GM19395 (cell line): ENCODE data around the gene IGSF21.

ENCODE experiments used
- ATAC-seq: cut with Tn5 transposase; IDR thresholded peaks from one replicate; pipeline ENCODE4 v1.9.1; 2021; ENCODE audit warnings: mild to moderate bottlenecking, moderate library complexity; ENCODE audit not compliant: unreplicated experiment

The IGSF21 gene

DNA sequence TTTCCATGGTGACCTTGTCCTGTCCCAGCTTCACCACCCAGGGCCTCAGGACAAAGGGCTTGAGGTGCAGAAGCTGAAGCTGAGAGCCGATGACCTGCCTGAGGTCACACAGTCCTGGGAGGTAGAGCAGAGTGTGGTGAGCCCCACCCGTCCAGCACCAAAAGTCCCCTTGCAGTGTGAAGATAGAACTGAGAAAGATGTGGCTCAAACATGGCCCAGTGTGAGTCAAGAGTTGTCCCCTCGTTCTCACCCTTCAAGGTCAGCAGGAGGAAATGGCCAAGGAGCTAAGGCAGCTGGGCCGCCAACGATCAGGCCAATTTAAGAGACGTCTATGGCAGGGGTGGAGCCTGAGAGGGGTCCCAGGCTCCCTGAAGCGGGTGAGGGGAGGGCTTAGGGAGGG, 215.7 kb downstream of the IGSF21 start:
- ATAC-seq, result no peak

DNA sequence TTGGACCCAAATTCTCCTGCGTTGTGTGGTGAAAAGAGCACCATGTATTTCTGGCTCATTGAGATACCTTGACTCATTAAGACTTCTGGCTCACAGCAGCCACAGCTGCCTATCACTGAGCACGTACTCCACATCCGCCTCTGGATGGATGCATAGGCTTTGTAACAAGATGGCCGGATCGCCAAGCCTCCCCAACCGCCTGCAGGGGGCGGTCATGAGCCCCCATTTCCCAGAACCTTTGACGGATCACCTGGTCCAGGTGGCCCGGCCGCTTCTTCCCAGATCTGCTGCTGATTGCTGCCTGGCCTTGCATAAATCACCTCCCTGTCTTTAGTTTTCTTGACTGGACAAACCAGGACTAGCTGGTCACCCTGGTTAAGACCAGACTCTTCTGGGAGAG, 216.6 kb downstream of the IGSF21 start:
- no peak for ATAC-seq

DNA sequence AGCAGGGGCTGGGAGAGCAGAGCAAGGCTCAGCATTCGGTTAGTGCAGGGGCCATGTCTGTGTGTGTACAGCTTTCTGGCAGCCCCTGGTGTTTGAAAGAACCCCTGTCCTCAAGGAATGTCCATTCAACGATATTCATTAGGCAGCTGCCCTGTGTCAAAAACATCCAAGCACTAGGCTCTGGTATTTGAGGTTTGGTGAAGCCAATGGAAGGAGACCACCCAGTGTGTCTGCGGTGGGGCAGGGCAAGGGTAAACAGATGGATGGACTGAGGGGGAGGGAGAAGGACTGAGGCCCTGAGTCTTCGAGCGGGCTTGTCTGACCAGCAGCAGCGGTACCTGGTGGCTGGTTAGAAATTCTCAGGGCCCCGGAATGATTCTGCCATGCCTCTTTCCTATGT, 217.5 kb downstream of the IGSF21 start:
- no peak for ATAC-seq

DNA sequence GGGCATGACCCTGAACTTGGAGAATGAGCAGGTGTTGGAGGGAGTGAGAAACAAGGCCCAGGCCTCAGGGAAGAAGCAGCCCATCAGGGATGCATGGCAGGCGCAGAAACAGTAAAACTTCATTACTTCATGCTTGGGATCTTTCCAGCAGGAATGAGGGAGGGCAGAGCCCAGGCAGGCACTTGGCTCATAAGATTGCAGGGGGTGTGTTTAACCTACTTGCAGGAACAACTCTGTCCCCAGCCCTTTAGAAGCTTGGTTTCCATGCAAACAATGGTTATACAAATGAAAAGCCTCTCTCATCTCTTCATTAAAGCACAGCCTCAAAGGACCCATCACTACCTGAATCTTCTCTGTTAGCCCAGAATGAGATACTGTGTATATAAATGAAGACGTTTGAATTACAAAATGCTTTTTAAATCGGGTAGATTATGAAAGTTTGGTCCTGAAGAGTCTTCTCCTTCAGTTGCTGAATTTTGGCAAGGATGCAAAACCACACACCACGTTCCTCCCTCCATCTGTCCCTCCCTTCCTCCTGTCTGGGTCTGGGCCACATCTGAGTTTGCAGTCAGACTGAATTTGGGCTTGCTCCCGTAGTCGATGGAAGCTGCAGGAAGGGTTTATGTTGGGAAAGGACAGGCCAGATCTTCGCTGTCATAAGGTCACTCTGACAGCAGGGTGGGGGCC, 218.8 kb downstream of the IGSF21 start:
- no peak for ATAC-seq

DNA sequence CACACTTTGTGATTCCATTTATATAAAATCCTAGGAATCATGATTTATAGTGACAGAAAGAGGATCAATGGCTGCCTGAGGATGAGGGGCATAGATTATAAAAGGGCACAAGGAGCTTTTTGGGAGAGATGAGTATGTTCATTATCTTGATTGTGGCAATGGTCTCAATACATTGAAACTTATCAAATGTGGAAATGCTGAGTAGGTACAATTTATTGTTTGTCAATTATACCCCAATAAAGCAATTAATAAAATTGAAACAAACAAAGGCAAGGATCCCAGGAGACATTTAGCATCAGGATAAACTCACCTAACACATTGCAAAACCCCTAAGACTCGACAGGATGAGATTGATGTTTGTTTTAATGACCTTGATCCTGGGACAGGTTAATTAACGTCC, 220.1 kb downstream of the IGSF21 start:
- ATAC-seq, result no peak

DNA sequence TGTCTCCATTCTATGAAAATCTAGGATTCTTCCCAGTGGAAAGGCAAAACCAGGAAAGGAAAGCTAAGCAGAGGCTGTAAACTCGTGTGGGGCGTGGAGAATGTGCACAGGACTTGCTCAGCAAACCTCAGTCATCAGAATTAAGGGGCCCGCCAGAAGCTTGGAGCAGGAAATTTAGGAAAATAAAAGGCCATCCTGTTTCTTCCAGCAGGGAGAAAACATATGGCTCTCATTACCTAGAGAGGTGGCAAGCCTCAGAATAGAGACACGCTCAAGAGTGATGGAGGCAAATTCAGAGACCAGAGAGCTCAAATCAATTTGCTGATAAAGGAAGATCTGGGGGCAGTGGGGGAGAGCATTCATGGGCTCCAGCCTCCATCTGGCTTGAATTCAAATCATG, 221.2 kb downstream of the IGSF21 start:
- ATAC-seq, result no peak

DNA sequence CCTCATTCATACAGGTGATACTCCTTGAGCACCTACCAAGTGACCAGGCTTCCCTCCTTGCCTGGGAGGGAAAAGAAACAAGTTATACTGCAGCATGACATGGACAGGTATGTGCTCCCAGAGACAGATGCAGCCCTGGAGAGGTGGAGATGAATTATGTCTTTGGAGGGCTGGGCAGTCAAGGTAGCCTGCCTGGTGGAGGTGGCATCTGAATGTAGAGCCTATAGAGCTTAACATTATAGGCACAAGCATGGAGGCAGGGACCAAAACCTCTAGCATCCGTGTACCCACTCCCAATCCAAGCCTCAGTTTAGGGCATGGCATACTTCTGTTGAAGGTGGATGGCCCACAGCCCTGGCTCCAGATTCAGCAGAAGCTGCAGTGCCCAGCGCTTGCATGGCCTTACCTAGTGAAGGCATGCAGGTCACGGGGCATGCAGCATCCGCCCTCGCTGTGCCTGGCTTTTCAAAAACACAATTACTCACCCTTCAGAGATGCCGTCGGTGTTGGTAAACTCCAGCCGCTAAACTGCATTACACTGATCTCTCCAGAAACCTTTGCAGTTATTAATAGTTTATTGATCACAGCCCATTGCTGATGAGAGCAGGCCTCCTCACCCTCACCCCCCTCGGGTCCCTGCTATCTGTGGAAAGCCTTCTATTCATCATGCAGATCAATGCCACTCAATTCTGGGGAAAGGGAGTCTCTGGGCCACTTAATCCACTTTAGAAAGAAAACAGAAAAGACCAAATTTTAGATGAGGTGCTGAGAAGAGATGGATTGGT, 222.1 kb downstream of the IGSF21 start:
- no peak for ATAC-seq

DNA sequence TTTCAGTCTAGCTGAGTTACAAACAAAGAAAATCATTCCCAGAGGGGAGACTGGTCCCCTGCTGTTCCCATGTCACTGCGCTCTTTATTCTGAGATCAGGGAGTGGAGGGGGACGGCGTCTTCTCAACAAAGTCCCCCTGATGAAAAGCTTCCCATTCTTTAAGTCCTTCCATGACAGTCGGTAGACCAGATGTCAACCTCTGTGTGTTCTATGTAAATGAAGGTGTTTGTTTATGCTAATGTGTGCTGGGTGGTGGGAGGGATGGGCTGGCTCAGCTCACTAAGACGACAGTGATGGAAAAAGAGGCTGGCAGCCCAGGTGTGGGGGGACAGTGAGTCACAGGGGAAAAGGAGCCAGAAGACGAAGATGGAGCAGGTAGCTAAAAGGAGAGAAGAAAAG, 225.0 kb downstream of the IGSF21 start:
- no peak for ATAC-seq

DNA sequence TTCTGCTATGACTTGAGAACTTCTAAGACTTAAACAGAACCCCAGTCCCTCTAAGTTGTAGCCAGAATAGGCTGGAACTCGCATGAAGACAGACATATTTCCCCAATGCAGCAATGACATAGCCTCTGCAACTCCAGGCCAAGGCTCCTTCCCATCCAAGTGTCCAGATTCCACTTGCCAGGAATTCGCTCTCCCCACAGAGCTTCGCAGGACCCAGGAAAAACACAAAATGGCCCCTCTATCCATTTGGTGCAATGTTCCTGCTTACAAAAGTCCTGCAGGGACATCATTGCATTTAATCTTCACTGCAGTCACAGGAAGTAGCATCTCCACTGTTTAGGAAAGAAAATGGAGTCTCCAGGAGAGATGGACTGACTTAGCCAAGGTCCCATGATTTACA, 225.6 kb downstream of the IGSF21 start:
- no peak for ATAC-seq

DNA sequence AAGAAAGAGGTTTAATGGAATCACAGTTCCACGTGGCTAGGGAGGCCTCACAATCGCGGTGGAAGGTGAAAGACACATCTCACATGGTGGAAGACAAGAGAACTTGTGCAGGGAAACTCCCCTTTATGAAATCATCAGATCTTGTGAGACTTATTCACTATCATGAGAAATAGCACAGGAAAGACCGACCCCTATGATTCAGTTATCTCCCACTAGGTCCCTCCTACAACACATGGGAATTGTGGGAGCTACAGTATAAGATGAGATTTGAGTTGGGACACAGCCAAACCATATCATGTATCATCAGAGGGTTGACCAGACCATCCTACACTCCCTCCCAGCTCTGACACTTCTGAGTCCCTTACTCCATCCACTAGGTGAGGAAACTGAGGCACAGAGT, 229.2 kb downstream of the IGSF21 start:
- no peak for ATAC-seq

DNA sequence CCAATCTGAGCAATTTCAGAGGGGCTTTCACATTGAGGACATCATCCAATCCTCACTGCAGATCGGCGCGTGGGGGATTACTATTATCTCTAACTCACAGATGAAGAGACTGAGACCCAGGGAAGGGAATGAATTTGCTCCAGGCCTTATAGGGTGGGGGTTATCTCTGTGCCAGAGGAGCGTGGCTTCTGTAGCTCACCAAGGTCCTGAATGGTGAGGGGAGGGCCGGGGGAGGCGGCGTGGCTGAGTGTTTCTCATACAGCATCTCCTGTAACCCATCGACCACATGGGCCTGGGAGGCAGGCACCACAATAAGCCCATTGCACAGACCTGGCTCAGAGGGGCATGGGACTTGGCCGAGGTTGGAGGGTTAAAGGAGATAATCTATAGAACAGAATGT, 230.2 kb downstream of the IGSF21 start:
- ATAC-seq, result no peak

DNA sequence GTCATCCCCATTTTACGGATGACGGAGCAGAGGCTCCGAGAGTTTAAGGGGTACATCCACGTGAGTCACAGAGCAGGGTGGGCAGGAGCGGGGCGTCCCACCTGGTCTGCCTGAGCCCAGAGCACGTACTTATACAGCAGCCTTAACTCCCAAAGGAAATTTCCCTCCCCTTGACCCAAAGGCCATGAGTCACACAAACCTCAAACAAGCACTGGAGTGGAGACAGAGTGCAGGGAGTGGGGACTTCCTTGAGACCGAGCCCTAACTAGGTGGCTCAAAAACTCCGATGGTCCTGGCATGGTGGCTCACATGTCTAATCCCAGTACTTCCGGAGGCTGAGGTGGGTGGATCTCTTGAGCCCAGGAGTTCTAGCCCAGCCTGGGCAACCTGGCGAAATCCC, 231.6 kb downstream of the IGSF21 start:
- no peak for ATAC-seq

DNA sequence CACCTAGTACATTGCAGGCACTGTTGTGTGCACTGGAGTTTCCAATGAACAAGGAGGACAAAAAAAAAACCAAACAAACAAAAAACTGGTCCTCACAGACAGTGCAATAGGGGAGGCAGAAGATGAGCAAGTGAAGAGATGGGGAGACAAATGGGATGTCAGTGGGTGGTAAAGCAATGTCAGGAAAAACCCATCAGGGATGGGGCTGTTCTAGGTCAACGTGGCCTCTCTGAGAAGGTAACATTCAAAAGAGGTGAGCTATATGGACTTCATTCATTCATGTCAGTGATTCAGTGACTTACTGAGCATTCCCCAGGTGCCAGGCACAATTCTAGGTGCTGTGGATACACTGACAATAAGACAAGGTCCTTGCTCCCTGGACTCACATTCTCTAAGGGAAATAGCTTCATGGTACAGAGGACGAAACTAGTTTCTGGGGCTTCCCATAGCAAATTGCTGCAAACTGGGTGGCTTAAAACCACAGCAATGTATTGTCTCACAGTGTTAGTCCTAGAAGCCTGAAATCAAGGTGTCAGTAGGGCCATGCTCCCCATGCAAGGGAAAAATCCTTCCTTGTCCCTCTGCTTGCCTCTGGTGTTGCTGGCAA, 232.7 kb downstream of the IGSF21 start:
- no peak for ATAC-seq

DNA sequence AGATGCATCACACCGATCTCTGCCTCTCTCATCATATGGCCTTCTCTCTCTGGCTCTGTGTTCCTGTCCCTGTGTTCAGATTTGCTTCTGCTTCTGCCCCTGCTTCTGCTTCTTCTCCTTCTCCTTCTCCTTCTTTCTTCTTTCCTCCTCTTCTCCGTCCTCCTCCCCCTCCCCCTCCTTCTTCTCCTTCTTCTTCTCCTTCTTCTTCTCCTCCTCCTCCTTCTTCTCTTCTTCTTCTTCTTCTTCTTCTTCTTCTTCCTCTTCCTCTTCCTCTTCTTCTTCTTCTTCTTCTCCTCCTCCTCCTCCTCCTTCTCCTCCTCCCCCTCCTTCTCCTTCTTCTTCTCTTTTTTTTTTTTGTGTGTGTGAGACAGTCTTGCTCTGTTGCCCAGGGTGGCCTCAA, 233.2 kb downstream of the IGSF21 start:
- no peak for ATAC-seq

DNA sequence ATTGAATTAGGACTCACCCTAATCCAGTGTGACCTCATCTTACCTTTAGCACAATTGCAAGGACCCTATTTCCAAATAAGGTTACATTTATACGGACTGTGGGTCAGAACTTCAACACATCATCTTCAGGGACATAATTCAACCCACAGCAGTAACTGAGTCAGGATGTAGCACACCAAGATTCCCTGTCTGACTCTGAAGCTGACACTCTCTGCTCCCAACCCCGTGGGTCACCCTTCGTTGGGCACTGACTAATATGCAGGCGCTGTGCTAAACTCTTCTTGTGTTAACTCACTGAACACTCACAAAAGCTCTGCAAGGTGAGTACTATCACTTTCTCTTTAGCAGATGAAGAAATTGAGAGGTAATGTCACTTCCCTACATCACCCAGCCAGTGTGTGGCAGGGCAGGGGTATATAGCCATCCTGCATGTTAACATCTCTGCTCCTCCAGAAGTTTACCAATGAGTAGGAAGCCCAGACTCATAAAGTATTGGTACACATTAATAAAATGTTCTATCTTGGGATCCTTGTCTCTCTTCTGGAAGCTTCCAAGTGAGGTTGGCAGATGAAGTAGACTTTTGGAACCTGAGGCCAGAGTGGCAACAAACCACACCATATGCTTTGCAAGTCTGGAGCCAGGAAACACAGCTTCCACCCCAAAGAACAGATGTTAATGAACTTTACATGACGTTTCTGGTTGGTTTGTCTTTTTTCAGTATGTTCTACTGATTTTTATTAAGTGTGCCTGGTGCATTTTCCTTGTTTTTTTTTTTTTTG, 233.9 kb downstream of the IGSF21 start:
- no peak for ATAC-seq

DNA sequence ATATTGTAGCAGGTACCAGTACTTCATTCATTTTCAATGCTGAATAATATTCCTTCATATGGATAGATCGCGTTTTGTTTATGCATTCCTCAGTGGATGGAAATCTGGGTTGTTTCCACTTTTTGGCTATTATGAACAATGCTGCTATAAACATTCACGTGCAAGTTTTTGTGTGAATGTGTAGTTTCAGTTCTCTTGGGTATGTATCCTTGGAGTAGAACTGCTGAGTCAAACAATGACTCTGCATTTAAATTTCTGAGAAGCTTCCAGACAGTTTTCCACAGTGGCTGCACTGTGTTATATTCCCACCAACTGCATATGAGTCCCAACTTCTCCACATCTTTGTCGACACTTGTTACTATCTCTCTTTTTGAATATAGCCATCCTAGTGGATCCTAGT, 235.1 kb downstream of the IGSF21 start:
- no peak for ATAC-seq

DNA sequence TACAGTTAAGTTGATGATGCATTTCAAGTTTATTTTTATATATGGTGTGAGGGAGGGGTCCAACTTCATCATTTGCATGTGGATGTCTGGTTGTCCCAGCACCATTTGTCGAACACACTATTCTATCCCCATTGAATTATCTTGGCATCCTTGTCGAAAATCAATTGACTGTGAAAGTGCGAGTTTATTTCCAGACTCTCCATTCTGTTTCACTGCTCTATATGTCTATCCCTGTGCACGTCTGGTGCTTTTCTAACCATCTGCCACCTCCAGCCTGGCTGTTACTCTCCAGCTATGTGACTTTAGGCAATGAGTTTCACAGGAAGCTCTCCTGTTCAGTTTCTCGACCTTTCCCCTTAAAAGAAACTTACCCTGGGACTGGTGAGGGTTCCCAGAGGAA, 236.0 kb downstream of the IGSF21 start:
- ATAC-seq, result no peak

DNA sequence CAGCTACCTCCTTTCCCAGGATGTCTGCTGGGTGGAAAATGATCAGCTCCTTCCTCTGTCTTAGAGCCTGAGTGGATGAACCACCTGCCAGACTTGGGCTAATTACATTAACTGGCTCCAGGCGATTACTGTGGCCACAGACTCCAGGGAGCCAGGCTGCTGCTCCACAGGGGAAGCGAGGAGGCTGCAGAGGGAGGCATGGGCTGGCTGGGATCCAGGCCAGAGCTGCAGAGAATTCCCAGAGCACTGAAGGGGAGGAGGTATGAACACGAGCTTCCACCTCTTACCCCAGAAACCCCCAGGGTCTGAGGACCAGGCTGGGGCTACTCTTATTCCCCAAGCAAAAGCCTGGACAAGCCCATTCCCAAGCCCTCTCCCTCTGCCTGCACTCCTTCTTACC, 237.2 kb downstream of the IGSF21 start:
- no peak for ATAC-seq

DNA sequence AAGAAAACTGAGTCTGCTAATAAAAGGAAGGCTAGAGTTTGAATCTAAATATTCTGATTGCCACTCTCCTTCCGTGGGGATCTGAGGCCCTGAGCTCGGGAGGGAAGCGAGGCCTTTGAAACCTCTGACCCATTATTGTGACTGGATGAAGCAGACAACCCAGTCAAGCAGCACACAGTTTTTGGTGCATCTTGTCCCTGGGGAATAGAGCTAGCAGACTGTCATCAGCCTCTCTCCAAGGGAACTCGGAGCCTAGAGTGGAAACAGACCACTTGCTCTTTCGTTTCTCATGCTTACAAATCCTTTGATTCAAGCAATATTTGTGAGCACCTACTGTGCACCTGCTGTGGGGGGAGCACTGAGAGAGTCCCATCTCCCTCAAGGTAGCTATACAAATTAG, 240.0 kb downstream of the IGSF21 start:
- ATAC-seq, result no peak

DNA sequence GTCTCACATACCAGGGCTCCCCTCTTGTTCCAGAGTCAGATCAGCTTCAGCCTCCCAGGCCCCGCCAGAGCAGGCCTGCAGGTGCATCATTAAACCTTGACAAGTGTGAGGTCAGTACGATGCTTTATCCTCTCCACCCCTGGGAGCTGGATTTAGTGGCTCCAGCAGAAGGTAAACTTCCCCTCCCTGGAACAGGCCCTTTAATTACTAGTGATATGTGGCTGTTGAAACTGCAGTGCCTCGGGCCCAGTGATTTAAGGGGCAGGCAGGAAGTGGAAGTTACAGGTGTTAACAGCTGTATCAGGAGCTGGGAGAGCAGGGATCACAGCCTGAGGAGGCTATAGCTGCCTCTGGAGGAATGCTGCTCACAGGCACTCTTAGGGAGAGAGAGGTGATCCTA, 240.8 kb downstream of the IGSF21 start:
- ATAC-seq, result no peak

DNA sequence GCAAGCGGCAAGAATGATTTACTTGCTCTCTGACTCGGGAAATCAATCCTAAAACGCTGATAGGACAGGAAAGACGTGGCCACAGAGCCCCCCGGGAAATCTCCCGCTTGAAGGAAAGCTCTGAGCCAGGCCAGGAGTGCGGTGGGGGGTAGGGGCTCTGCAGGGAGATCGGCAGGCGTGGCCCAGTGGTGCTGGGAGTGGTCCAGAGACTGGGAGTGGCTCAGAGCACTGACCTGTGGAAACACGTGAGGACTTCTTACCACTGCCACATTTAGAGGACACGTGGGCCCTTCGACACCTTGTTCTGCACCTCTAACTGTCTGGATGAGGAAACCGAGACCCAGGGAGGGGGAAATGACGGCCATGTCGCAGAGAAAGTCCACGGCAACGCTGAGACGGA, 243.1 kb downstream of the IGSF21 start:
- ATAC-seq, result no peak

DNA sequence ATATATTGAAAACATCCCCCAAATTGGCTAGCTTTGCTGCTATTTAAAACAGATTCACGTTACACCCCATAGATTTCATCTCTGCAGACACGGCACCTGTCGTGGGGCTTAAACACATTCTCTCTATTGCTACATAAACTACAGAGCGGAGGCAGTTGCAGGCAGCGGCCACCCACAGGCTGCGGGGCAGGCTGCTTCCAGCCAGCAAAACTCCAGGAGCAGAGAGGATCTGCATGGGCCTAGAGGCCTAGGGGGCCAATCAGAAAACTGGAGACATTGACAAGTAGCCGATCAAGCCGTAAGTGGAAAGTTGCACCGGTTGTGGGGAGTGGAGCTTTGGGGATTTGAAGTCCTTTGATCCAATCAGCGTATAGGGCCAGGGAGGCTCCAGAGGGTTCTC, 244.1 kb downstream of the IGSF21 start:
- no peak for ATAC-seq
